Measurements from ENCODE around the gene TLCD3A.
"Not testable (repeated sequence)": the region's sequence is repeated elsewhere in the genome, so short reads cannot be mapped to it uniquely, and the experiment has no call there.

The TLCD3A gene

DNA sequence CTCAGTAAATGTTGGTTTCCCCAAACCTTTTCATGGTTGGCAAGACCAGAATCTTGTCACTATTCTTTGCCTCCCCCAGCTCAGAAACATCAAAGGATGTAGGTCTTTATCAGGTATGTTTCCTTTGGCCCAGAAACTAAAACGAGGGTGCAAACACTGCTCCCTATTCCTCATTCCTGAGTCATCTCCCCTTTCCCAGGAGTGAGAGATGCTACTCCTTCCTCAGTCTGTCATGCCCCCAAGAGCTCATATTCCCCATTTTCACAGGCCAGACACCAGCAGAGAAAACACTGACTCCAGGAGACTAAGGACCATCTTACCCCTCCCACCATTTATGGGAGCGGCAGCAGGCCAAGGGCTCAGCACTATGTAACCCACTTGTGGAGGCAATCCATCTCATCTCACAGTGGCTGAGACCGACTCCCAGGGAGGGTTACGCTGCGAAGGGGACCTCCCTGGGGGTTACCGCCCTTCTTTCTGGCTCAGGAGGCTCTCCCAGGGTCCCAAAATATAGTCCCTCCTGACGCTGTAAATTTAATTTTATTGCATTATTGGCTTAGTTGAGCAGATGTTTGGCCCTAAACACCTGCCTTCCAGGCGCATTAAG lies 18.1 kb downstream of the TLCD3A start:
- DNase-seq: no peak

DNA sequence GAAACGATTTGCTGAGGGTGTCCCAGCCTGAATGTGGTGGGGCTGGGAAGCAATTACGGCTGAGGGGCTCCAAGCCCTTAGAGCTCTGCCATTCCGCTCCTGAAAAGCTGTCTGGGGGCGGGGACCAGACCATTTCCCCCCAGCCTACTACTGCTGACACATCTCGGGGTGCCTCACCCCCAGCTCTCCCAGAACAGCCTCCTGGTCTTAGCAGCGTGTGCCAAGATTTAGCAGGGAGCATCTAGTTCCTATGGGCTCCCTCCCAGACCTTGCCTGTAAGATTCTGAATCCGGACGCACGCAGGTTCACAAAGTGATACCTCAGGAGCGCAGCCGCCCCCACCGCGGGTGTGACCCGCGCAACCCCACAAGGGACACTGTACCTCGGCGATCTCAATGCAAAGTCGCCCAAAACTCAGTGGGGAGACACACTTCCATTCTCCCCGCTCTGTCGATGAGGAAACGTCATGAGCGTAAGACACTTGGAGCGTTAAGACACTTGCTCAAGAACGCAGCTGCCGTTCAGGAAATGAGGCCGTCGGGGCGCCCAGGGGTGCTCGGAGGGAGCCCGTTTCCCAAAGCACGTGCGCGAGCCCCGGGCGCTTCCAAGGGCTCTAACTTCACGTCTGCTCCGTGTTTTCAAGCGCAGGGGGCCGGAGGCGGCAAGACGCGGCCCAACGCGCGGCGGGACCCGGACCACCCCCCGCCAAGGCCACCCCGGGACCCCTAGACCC lies 19.0 kb downstream of the TLCD3A start:
- DNase-seq: peak in 1 of 2 experiments; percentile 14

DNA sequence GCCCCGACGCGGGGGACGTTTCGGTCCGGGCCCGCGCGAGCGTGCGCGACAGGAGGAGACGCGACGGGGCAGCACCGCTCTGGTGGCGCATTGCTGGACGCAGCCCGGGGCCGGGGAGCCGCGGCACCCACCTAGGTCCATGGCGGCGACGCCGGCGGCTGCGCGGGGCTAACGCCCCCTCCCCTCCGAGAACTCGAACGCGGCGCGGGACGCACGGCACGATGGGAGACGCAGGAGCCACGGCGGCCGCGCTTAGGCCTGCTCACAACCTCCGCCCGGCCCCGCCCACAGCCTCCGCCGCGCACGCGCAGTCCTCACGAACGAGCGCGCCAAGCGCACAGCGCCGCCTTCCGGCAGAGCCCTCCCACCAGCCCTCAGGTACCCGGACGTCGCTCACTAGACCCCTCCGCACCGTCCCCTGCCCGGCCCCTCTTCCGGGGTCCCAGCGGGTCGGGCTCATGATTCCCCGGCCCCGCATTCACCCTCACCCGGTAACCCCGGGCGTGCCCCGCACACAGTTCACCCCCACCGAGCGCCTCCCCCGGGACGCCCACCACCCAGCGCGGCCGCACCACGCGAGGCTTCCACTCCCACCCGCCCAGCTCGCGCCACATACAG lies 19.7 kb downstream of the TLCD3A start, which contains the start of gene GEMIN4:
Gene GEMIN4 (minus strand): TSS at position 263 of the 618 bp plus-strand sequence. CDS start 122 bp downstream, at position 141.
- DNase-seq: peak; percentile 50 to 84

DNA sequence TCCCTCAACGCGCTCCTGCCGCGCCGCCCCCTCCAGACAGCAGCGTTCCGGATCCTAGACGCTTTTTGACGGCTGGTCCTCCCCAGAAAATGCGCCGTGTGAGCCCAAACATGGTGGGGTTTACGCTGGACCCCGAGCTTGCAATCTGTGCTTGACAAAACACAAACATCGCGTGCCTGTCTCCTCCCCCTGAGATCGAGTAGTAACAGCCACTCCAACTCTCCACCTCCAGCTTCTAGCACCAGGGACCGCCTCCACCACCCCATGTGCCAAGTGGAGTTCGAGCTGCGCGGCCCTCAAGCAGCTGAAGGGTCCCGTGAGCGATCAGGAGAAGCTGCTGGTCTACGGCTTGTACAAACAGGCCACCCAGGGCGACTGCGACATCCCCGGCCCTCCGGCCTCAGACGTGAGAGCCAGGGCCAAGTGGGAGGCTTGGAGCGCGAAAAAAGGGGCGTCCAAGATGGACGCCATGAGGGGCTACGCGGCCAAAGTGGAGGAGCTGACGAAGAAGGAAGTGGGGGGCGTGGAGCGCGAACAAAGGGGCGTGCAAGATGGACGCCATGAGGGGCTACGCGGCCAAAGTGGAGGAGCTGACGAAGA lies 20.3 kb downstream of the TLCD3A start:
- DNase-seq: peak in 1 of 2 experiments; percentile 11

DNA sequence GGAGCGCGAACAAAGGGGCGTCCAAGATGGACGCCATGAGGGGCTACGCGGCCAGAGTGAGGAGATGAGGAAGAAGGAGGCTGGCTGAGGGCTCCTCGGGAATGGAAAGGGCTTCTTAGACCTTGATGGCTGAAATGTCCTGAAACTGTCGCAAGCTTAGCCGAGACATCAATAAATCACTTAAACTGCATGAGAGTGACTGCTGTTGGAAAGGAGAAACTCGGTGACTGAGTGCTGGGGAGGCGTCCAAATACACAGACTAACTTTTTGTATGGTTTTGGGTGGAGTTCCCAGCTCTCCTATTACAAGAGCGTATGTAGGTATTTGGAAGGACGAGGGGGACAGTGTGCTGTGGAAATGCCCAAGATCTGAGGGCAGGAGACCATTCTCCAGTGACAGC lies 21.0 kb downstream of the TLCD3A start:
- no peak for DNase-seq

DNA sequence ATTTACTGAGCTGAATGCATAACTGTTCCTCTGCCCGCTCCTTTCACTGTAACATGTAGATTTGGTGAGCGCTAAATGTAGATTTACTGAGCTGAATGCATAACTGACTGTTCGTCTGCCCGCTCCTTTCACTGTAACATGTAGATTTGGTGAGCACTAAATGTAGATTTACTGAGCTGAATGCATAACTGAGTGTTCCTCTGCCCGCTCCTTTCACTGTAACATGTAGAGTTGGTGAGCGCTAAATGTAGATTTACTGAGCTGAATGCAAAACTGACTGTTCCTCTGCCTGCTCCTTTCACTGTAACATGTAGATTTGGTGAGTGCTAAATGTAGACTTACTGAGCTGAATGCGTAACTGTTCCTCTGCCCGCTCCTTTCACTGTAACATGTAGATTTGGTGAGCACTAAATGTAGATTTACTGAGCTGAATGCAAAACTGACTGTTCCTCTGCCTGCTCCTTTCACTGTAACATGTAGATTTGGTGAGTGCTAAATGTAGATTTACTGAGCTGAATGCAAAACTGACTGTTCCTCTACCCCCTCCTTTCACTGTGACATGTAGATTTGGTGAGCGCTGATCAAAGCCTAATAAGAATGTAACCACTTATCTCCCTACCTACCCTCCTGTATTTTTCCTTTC lies 23.0 kb downstream of the TLCD3A start:
- DNase-seq: not testable (repeated sequence)

DNA sequence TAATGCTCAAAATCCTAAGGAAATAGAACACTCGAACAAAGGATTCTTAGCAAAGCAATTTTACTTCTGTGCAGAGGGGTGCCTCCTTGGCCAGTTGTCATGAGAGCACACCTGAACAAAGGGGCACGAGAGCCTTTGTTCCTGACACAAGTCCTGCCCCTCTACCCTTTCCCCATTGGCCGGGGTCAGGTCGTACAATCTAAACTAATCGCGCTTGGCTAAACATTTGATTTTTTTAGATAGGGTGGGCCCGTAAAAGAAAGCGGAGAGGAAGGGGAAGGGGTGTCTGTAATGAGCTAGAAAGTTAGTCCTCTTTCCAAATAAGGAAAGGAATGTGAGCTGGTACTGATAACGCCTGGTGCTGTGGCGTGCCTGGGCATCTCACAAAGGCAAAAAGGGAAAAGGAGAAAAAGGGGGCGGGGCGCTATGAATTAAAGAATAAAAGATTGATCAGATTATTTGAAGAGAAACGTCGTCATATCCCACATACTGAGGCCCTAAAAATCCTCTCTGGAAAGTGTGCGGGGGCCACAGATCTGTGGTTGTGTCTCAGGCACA lies 23.7 kb downstream of the TLCD3A start:
- not testable (repeated sequence) for DNase-seq

DNA sequence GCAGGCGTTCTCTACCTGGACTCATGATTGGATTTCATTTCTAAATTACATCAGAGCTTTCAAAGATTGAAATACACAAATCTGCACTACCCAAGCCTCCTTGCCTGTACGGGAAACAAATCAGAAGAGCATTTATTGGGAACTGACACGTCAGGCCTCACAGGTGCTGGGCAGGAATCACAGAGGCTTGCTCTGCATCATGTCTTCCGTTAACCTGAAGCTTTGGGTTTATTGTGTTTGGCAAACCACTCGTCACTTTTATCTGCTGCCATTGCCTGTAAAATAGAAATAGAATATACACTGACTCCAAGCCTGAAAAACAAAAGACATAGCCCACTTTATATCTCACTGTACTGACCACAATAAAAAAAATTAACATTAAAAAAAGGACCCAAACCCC lies 27.6 kb downstream of the TLCD3A start:
- DNase-seq: no peak

DNA sequence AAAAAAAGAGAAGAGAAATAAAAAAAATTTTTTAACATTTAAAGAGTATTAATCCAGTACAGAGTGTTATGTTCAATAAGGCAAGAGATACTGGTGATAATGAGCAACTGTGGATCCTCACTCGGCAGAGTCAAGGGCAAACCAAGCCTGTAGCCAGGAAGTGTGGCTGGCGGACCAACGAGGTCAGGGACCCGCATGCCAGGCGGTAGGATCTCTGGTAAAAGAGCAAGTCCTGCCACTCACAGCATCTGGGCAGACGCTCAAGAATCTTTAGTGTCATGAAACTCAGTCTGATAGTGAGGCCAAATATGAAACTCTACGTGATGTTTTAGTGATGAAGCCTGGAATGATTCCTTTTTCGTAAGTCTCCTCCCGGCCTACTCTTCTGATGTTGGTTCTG lies 28.0 kb downstream of the TLCD3A start:
- no peak for DNase-seq

DNA sequence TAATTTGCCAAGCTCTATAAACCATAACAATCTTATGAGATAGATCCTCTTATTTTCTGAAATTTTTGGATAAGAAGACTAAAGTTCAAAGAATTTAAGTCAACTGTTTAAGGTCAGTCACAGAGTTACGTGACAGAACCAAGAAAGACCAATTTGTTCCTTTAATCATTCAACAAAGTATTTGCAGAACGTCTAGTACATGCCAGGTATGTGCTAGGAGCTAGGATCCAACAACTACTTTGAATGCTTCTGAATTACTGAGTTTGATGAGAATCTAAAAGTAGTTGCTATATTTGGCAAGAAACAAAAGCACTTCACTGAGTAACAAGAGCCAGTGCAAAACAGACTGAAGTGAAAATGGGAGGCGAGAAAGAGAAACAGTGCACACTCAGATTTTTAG lies 34.7 kb downstream of the TLCD3A start:
- no peak for DNase-seq

DNA sequence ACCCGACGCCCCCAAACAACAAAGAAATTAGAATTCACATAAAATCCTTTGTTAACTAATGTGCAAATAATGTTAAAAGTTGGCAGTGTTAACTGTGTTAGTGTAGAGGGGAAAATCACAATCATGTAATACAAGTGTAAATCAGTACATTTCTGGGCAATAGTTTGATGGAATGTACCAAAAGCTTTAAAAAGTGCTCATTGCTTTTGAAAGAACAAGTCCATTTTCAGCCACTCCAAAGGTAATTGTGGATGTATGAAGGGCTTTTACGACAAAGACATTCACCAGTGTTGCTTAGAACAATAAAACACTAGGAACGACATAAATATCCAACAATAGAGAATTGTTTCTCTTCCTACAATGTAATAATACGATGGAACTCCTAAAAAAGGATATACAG lies 40.6 kb downstream of the TLCD3A start:
- no peak for DNase-seq

DNA sequence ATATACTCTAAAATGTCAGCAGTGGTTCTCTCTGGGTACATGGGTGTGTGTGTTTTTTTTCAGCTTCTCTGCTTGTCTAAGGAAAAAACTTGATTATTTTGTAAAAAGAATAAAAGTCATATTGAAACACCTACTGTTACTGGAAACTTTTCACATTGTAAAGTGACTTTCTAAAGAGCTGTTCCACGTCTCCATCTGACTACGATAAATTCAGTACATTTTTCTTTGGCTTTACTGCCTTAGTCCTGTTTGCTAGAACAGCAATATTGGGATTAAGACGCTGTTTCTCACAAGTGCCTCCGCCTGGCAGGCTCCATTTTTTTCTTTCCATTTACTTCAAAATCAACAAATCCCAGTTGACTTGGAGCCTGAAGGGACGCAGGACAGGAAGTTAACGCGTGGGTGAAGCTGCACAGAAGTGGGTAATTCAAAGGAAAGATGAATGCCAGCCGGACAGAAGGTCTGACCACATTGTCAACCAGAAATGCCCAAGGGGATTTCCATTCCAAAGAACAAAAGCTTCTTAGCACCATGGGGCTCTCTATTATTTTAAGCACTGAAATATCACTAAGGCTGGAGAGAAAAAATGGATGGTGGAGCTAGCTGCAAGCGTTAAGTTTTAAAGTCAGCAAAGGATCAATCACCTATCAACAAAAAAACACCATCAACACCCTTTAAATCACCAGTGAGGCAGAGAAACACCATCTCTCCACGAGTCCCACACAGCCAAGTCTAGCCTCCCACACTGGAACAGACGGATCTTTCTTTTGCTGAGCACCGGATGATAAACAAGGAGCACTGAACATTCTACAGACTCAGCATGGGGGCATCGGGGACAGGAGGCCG lies 41.3 kb downstream of the TLCD3A start:
- no peak for DNase-seq

DNA sequence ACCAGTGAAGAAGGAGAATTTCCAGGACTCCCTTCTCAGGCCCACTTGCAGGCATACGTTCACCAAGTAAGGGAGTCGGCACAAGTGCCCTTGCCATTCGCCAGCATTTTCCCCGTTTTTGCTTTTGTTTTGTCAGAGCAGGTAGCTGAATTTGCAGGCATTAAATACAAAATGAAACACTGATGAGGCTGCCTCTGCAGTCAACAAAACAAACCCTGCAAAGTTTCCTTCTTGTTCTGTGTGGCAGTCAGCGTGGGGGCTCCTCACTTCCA lies 41.9 kb downstream of the TLCD3A start:
- no peak for DNase-seq

DNA sequence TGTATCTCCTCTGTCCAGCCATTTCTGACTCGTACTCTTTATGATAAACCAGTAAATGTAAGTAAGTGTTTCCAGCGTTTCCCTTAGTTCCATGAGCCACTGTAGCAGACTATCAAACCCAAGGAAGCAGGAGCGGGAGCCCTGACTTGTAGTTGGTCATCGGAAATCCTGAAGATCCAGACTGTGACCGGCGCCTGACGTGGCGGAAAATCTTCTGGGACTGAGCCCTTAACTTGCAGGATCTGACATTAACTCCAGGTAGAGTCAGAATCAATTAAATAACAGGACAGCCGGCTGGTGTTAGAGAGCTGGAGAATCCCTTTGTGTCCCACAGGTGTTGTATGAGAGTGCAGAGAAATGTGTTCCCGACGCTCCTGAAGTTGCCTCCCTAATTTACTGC lies 45.7 kb downstream of the TLCD3A start:
- no peak for DNase-seq

DNA sequence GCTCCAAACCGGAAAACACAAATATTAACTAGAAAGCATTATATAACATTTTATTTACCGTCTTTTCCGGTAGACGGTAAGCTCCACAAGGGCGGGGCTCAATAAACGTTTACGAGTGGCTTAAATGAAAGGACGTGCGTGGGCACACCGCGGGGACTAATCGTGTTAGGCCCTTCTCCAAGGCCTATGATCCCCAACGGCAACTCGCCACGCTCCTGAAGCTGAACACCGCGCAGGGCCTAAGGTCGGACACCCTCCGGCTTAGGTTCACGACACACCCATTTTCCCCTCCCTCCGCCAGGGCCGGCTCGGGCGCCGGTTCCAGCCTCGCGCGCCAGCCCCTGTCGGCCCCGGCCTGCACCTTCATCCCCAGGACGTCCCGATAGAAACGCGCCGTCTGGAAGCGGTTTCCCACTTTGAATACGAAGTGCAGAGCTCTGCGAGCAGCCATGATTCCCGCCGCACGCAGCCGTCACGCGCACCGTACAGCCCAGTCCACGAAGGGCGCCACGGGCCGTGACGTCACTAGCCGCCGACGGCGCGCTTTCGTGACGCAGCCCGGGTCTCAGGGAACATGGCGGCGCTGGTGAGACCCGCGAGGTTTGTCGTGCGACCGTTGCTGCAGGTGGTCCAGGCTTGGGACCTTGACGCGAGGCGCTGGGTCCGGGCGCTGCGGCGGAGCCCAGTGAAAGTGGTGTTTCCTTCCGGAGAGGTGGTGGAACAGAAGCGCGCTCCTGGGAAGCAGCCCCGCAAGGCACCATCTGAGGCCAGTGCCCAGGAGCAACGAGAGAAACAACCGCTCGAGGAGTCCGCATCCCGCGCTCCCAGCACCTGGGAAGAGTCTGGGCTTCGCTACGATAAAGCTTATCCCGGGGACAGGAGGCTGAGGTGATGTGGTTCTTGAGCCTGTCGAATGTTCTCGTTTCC lies 49.7 kb downstream of the TLCD3A start, which contains the start of the genes GLOD4 and MRM3:
Gene GLOD4 (minus strand): TSS at position 476 of the 927 bp plus-strand sequence. CDS start 25 bp downstream, at position 451.
Gene MRM3 (plus strand): TSS at position 549 of the 927 bp plus-strand sequence. CDS start 26 bp downstream, at position 575.
- DNase-seq: peak; percentile 44 to 81

DNA sequence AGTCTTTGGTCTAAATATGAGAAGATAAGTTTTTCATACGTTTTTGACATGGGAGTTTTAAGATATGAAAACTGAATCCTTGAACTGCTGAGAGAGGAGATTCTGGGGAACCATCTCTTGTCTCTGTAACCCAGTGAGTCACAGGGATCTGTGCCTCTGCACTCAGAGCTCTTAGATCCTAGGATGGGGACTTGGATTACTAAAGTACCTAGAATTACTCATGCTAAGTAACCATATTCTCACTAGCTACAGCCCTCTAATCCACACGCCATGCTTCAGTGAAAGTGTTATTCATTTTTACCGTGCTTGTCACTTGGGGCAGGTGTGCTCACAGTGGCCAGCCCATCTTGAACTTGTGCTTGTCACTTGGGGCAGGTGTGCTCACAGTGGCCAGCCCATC lies 51.7 kb downstream of the TLCD3A start:
- no peak for DNase-seq

DNA sequence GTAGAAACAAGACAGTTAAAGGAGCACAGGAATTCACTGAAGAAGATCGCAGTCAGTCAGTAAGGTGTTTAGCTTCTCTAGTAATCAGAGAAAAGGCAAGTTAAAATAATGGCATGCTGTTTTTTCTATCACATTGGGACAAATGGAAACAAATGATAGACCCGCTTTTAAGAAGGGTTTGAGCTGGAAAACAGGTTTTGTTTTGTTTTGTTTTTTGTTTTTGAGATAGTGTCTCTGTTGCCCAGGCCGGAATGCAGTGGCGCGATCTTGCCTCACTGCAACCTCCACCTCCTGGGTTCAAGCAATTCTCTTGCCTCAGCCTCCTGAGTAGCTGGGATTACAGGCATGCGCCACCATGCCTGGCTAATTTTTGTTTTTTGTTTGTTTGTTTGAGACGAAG lies 53.5 kb downstream of the TLCD3A start:
- not testable (repeated sequence) for DNase-seq

DNA sequence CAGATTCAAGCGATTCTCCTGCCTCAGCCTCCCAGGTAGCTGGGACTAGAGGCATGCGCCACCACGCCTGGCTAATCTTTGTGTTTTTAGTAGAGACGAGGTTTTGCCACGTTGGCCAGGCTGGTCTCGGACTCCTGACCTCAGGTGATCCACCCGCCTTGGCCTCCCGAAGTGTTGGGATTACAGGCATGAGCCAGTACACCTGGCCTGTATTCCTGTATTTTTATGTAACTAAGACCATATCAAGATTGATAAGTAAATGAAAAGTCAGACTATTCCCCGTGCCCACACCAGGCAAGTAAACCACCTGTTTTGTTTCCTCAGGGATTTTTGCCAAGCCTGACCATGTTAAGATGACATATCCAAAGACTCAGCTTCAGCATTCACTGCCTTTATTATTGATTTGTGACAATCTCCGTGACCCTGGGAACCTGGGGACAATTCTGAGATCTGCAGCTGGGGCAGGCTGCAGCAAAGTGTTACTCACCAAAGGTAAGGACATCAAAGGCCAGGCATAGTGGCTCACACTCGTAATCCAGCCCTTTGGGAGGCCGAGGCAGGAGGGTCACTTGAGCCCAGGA lies 55.3 kb downstream of the TLCD3A start:
- DNase-seq: no peak

DNA sequence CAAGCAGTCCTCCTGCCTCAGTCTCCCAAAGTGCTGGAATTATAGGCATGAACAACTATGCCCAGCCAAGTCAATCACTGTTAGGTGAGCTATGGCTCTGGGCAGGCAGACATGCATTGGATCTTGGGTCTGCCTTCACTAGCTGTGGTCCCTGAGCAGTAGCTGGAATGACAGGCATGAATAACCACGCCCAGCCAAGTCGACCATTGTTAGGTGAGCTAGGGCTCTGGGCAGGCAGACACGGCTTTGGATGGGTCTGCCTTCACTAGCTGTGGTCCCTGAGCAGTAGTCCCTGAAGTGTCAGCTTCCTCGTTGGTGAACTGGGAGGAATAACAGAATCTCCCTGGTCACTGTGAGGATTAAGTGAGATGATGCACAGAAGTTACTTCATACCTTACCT lies 56.2 kb downstream of the TLCD3A start:
- DNase-seq: no peak

DNA sequence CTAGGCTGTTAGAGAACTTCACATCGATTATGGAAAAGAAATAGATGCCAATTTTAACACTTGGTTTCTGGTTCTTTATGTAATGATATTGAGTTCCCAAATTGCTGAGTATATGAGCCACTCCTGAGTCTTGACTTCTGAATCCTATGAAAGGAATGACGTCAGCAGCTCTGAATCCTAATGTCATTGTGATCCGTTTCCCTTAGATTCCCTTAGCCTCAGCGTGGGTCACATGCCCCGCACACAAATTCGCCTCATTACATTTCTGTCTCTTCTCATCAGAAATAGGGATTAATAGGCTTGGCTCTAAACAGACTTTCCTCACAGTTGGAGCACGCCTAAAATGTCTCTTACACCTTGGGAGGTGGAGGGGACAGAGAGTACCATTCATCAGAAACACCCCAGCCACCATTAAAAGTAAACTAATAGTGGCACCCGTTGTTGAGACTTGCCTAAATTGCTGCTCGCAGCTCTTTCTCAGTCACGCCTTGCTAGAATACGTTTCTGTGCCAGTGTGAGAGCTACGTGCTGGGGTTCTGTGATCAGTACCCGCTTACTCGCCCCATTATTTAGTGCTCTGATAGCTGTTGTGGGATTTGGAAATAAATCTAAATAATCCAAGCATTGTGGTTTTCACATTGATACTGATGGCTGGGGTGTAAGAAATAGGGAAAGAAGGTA lies 56.9 kb downstream of the TLCD3A start:
- no peak for DNase-seq
